Erythroblast (primary cell): ENCODE results near the gene XIST.
"Not testable (repeated sequence)": the region's sequence is repeated elsewhere in the genome, so short reads cannot be mapped to it uniquely, and the experiment has no call there.

Experiments used
- DNase-seq, 2 experiments: peaks; one replicate each; lab custom pipeline; 2025; lab: John Stamatoyannopoulos, UW
- GATA1 ChIP-seq: IDR thresholded peaks from 2 replicates; pipeline ENCODE4 v1.6.1; 2011; ENCODE audit warnings: low read depth, mild to moderate bottlenecking, control low read depth, low read length, moderate library complexity
- POLR2A ChIP-seq: IDR thresholded peaks from 2 replicates; pipeline ENCODE4 v1.6.1; 2011; ENCODE audit warnings: mild to moderate bottlenecking, low read length

The XIST gene

GRCh38 chrX:73830489-73831414 is 21.8 kb downstream of the XIST start:
- no peak for TF ChIP-seq GATA1
- no peak for DNase-seq

- no peak for TF ChIP-seq GATA1
- no peak for TF ChIP-seq POLR2A
- DNase-seq, result no peak
These were observed 22.5 kb downstream of the XIST start for GRCh38 chrX:73829890-73830466.

GRCh38 chrX:73828080-73828720 is 24.3 kb downstream of the XIST start:
- no peak for DNase-seq
- TF ChIP-seq POLR2A (no peak), GATA1 (no peak)

- DNase-seq, result no peak
- TF ChIP-seq GATA1 (no peak), POLR2A (no peak)
These were observed 25.1 kb downstream of the XIST start for GRCh38 chrX:73827406-73827805.

GRCh38 chrX:73826996-73827395 is 25.5 kb downstream of the XIST start:
- no peak for TF ChIP-seq GATA1
- no peak for TF ChIP-seq POLR2A
- DNase-seq, result no peak

GRCh38 chrX:73825569-73825968 is 26.9 kb downstream of the XIST start:
- TF ChIP-seq GATA1 (no peak), POLR2A (no peak)
- no peak for DNase-seq

- TF ChIP-seq GATA1, result no peak
- TF ChIP-seq POLR2A, result no peak
- no peak for DNase-seq
These were observed 29.0 kb downstream of the XIST start for GRCh38 chrX:73823473-73824004.

GRCh38 chrX:73822775-73823174 is 29.7 kb downstream of the XIST start:
- no peak for DNase-seq
- TF ChIP-seq GATA1 (no peak), POLR2A (no peak)

- no peak for DNase-seq
- TF ChIP-seq GATA1, result no peak
- no peak for TF ChIP-seq POLR2A
These were observed 30.5 kb downstream of the XIST start for GRCh38 chrX:73821921-73822559.

GRCh38 chrX:73819864-73820558 is 32.5 kb downstream of the XIST start:
- not testable (repeated sequence) for DNase-seq

- TF ChIP-seq GATA1 (no peak), POLR2A (no peak)
- DNase-seq, result no peak
These were observed 34.1 kb downstream of the XIST start for GRCh38 chrX:73818200-73819116.
